D341Med (cell line): ENCODE results near the gene C3orf52.
A peak's percentile ranks its signal among the peaks of the same experiment; 100 is the strongest.

Experiments used
- DNase-seq: peaks from one replicate; pipeline ENCODE4 v3.0.0; 2012; ENCODE audit warnings: low spot score

The C3orf52 gene

DNA sequence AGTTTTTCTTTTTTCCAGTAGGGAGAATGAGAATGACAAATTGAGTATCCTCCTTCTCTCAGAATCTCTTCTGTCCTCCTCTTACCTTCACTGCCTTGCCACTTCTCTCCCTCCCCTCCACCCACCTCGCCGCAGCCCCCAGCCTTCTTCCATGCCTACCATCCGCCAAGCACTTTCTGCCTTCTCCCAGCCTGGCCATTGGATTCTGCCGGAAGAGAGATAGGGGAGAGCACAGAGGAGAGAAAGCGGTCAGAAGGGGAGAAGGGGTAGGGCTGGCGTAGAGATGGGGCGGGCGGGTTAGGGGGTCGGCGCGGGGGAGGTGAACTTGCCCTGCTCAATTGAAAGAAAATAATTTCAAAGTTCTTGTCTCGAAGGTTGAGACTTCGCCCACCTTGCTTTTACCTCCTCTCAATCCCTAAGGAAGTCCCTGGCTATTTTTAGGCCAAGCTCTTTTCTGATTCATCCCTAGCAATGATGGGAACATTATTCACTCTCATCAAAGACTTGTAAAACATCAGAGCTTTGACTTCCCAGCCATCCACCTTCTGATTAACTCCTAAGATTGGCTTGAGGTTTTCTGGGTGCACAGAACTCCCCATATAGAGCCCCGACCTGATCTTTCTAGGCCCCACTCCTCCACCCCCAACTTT is 811 bp downstream of the C3orf52 start:
- no peak for DNase-seq

DNA sequence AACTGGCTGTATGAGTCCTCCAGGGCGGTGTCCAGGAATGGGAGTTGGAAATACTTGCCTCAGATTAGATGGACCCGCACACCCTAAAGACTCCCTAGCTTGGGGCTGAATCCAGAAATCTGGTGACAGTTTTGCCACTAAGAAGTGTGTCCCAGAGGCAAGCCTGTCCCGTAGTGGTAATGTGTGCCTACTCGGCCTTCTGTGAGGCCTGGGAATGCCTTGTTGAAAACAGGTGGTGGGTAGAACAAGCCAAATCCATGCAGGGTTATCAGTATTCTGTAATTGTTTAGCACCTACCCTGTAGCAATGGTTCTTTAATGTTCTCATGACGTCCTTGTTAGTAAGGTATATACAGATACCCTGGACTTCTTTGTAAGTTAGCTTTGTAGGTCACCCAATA is 1.6 kb downstream of the C3orf52 start:
- DNase-seq, result no peak

DNA sequence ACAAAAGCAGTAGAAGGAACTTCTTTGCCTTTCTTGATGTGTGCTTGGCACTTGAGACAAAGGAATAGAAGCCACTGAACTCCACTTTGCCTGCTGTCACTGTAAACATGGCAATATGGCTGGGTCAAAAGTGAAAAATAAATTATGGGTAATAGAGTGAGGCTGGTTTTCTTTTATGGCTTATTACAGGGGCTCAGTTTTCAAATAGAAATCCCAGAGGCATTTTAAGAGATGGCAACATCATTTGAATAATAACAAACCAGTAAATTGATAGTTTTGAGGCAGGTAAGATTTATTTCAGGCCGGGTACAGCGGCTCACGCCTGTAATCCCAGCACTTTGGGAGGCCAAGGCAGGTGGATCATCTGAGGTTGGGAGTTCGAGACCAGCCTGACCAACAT is 2.8 kb downstream of the C3orf52 start:
- no peak for DNase-seq

DNA sequence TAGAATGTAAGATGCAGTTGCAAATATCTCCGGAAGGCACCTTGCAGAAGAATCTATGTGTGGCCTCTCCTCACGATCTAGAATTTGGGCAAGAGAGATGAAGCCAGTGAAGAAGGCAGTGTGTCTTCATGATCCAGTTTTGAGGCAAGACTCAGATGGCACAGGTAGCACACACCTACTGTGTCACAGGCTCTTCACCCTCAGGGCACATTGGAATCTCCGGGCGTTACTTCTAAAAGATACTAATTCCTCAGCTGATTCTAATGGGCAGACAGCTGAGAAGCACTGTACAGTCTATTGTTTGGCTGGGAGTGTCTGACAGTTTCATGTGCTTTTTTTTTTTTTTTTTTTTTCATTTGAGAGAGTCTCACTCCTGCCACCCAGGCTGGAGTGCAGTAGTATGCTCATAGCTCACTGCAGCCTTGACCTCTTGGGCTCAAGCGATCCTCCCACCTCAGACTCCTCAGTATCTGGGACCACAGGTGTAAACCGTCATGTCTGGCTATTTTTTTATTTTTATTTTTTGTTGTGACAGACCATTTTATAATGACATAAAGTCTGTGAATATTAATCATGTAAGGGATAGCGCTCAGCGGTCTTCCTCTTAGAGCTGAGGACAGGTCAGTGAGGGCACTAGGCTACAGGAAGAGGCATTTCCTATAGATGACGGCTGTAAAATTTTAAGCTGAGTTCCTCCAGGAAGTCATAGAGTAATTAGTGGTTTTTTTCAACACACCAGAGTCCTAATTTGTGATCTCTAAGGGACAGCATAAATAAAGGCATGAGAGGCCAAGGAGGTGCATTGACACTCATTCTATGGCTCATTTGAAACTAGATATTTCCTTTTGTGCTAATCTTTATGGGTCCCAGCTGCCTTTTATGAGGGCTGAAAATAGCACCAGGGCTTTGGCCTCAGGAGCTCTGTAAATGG is 4.0 kb downstream of the C3orf52 start:
- DNase-seq, result no peak

DNA sequence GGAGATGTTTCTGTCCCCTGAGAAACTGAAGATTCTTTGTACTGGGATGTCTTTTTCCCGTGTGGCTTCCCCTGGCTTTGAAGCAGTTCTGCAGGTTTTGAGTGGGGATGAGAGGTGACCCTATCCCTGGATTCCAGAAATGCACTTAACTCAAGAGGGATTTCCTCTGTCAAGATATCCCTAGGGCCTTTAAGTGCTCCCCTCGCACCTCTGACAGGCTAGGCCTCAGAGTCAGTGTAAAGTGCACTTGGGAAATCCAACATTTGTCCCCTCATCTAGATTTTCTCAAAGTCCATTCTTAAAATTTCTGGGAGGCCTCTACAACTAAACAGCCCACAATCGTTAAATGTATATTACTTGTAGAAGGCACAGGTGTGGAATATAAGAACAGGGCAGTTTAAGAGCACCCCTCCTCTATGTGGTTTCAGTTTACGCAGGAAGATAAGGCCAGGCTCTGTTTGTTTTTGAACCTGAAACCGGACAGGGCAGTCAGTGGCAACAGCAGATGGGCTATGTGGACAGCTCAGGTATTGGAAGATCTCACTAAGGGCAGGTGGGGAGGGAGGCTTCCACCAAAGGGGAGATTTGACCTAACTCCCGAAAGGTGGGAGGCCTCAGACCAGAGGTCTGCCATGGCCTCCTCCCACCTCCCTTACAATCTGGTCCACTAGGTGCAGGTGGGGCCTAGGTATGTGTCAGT is 4.8 kb downstream of the C3orf52 start:
- DNase-seq, result no peak

DNA sequence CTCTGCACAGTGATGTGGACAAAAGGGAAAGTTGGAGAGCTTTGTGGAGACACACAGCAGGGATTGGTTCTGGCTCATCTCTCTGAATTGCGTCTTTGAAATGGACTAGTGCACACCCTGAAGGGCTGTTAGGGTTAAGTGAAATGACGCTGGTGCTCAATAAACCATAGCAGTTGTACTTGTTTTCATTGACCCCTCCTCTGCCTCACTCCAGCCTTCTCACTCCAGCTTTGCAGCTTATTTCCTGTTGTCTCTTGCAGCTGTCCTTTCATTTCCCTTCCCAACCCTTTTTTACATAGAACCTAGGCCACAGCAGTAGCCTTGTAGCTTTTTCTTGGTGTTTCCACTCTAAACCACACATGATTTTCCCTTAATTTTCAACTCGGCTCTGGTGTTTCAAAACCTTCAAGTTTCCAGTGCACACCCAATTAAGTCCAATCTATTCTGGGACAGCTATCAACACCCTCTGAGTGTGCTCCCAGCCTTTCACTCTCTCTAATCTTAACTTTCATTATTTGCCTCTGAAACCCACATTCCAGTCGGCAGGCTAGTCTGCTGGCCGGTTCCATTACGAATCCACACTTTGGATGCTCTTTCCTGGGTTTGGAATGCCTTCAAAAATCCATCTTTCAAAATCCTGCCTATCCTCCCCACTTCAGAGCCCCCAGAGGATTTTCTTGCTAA is 6.4 kb downstream of the C3orf52 start:
- no peak for DNase-seq

DNA sequence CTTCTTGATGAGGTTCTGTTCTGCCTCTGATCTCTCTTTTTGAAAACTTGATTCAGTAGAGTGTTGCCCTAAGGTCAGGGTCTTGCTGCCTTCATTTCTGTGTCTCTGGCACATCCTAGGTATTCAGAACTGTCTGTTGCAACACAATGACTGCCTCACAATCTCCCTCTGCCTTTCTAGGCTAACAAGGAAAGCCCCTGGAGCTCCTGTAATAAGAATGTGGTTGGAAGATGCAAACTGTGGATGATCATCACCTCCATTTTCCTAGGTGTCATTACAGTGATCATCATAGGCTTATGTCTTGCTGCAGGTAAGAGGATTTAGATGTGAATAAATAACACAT is 7.0 kb downstream of the C3orf52 start:
- no peak for DNase-seq

DNA sequence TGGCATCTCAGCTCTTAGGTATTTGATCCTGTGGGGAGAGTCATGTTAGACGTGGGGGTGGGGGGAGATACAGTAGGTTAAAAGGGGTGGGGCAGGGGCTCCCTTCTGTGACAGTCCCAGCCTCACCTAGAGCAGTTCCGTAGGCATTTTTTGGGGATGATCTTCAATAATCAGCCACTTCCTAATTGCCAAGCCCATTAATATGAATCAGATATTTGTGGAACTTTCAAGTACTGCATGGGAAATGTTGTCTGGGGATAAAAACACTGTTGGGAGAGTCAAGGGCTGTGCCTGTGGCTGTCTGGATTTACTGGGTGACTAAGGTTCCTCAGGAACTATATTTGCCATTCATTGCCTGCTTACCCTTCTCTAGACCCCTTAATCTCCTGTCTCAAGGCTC is 9.5 kb downstream of the C3orf52 start:
- DNase-seq, result no peak

DNA sequence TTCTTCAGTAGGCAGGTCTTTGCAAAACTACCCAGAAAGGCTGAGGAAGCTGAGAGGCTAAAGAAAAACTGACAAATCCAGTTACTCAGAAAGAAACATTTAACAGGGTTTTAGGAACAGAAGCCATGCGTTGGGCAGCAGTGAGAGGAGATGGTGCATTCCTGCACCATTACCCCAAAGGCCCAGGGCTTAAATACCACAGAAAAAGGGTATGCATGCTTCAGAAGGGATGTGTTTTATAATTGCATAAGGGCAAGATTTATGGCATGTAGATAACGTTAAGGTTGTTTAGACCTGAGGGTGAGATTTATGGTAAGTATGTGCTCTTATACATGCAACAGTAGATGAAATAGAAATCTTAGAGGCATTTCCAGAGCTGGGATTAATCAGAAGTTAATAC is 10.0 kb downstream of the C3orf52 start:
- DNase-seq, result no peak

DNA sequence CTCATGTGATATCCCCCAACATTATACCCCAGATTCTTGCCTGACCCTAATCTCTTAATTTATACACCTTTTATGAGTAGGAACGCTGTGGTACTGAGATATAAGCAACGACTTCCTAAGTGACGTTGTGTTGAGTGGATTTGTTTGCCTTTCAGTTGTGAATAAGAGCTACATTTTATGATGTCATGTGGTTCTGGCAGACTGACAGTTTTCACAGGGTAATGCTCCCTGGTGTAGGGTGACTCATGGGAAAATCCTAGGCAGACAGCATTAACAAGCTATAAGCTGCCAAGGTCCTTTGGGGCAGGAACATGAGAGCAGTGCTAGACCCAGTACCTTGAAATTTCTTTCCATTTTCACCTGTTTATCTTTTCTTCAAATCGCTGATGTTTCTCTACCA is 11.2 kb downstream of the C3orf52 start:
- DNase-seq, result no peak

DNA sequence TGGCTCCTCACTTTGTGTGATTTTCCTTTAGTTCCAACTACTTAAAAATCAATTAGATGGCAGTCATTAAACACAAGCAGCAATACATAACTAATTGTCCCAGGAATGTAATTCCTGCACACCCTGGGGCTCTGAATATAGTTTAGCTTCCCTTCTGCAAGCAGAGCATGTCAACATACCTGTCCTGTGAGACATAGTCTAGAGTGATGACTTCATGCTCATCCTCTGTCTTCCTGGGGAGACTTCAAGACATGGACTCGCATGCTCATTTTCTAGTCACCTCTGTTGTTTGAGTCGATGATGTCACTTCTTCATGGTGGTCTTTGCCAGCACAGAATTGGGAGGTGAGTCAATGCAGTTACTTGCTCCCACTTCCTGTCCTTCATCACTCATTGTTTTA is 15.7 kb downstream of the C3orf52 start:
- DNase-seq, result no peak

DNA sequence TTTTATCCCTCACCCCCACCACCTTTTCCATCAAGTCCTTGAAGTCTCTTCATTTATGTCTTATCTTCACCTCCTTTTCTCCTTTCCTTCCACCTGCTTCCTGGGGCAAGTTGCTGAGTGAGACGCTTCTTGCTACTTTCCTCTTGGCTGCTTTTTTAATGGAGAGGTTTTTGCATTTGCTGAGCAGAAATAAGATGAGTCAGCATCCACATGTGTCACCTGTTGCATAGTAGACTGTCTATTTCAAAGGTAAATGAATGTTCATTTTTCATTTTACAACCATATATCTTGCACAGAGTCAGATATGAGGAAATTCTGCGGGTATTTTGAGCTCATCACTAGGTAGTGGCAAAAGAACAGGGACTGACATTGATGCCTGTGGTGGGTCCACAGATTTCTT is 18.6 kb downstream of the C3orf52 start:
- DNase-seq, result no peak

DNA sequence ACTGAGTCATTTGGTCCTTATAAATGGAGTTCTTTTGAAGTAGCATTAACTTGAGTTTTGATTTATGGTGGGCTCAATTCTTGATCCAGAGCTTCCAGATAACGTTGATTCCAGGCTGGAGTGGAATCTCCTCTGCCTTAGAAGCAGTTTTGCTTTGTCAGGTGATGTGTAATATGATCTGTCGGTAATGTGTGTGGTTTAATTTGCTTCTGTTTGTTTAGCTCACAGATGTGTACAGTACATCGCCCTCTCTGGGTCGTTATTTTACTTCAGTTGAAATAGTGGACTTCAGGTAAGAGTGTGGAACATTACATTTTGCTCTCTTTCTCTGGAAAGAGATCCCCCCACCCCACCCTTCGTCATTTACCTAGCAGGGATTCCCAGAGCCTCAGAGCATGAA is 23.1 kb downstream of the C3orf52 start:
- no peak for DNase-seq

DNA sequence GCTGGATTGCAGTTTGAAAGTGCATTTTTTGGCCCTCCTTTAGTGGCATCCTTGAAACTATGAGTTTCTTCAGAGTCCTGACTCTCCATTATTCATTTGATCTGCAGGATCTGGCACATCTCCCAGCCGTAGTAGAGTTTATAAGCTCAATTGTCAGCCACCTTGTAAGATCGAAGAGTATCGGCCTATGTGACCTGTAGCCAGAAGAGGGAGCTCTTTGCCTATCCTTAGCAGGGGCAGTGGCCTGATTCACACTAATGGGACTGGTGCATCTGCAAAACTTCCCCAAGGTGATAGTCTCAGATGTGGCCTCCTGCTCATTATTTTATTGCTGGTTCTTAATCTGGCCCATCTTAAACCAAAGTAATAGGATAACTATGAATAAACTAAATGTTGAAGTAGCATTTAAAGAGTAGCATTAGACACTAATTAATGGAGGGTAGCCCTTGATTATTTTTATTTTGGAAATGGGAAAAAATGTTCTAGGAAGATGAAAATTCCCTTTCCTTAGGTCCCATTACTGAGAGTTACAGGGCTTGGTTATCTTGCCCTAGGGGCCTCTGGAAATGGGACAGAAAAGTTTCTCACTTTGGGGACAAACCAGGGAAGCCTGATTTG is 25.7 kb downstream of the C3orf52 start:
- peak; percentile 74 for DNase-seq

DNA sequence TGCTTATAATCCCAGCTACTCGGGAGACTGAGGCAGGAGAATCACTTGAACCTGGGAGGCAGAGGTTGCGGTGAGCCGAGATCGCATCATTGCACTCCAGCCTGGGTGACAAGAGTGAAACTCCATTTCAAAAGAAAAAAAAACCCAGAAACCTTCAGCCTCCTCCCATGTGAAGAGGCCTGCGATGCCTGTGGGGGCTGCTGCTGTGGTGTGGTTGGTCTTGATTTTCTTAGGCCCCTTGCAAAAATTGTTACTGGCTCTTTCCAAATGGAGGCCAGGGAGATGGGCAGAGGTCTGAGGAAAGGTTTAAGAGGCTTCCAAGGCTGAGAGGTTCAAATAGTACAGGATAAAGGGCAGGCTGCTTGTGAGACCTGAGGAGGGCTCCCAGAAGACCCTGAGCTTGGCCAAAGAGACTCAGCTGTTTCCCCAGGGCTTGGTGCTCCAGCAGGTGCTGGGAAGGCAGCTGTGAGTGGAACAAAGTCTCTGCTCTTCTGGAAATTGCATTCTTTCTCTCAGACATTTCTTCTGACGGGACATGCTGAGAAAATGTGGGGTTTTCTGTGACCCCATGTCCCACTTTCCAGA is 28.5 kb downstream of the C3orf52 start:
- DNase-seq, result no peak

DNA sequence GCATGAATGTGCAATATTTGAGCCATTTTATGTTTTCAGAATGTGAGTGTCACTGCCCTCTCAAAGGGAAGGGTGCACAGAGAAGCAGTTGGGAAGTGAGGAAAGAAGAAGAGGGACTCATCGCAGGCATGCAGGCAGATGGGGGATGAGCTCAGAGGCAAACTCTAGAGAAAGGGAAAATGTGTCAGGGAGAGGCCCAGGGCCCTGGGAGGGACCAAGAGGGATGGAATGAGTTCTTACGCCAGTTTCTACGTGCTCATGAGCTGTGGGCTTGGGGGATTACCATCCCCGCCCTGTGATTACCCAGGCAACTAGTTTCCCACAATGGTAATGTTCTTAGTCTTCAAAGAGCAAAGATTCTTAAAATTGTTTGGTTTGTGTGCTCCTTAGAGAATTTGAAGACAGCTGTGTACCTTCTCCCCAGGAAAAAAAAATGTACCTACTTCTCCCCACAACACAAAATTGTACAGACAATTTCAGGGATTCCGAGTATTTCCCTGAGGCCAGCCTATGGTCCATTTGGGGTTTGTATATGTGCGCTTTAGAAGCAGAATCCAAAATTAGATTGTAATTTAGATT is 29.1 kb downstream of the C3orf52 start:
- DNase-seq, result no peak

DNA sequence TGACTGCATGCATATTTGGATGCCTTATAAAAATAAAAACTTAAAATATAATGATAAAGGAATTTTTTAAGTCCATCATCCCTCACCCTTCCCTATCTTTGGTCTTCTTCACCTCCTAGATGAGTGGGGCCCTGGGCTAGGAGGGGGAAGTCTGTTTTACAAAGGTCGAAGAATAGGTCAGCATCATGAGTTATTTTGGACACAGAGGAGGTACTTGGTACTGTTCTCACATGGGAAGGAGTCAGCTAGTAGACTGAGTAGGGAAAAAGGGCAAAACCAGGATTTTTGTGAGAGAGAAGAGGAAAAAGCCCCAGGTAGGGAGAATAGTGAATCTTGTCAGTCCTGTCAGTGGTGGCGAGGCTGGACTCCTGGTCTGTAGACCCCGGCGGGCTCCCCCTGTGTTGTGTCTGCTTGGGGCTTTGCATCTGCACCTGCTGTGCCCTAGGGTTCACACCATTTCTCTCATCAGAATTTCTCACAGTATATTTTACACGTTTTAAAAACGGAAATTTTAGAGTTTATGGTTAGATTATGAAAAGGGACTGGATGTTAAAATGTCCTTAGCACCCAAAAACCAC is 29.7 kb downstream of the C3orf52 start:
- DNase-seq, result no peak

DNA sequence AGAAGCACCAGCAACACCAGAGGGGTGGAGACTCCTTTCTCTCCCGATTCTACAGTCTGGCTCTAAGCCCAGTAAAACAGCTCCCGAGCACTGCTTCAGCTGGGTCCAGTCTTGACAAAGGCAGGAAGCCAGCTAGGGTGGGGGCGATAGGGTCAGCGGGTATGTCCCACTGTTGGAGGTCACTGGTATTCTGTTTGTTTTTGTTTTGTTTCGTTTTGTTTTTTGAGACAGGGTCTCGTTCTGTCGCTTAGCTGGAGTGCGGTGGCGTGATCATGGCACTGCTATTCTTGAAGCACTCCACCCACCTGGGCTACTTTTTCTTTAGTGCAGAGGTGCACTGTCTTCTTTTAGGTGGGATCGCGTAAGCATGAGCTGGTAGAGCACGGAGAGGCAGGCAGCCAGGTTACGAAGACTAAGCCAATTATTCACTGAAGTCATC is 30.6 kb downstream of the C3orf52 start:
- DNase-seq, result no peak

DNA sequence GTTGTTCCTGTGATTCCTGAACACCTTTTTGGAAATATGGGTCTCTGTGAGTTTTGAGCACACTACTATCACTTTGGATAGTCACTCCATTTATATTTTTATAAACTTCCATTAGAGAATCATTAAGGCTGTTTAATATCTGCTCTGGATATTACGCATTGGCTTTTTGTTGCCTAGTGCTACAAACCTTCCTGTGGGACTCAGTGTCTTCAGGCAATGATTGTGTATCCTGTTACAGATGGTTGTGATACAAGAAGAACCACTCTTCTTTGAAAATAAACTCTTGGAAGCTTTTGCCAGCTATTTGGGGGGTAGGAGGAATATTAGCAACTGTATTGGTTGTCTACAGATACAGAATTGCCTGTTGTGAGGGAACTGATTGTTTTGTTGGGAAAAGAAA is 31.2 kb downstream of the C3orf52 start:
- no peak for DNase-seq

DNA sequence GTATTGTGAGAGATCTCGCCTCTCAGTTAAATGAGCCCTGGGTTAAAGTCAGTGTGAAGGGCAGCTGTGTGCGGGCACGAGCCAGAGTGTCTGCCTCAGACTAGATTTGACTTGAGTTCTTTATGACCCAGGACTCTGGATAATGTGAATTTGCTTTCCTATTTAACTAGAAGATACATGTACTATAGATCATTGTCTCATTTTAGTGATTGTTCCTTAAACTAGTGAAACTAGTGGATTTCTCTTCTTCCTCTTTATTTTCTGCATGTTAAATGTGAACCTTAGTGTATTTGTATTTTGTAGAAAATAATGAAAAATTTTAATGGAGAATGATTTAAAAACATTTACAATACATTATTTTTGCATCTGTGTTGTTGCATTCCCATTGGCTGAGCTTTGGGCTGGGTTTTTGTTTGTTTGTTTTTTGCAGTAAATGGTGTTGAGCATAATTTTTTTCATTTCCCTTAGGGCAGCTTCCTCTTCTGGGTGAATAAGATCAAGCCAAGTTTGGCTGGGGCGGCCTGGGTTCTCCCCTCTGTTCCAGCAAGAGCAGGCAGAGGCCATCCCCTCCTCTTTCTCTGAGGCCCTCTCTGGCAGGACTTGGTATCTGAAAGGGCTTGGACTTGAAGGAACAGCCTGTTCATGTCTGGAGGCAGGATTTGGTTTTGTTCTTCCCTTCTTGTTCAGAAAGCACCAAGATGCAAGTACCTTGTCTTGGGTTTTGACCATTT is 31.8 kb downstream of the C3orf52 start:
- DNase-seq, result no peak
